Fibroblast of lung (primary cell): ENCODE results near the gene ADGRG3.

Source experiments
- EZH2 ChIP-seq: IDR thresholded peaks from 2 replicates; pipeline ENCODE4 v1.5.1; 2012; ENCODE audit warnings: low read length, control low read depth, mild to moderate bottlenecking; ENCODE audit errors: missing control alignments
- TF ChIP-seq, protein P1 (sequence below), 2 donors: IDR thresholded peaks in 1 of 2; conservative IDR thresholded peaks in 1 of 2; 1 replicate in 1 of 2; 2 replicates in 1 of 2; pipeline ENCODE4 v1.5.1; 2011 to 2012; ENCODE audit warnings: low read length in 2 of 2, control low read depth in 1 of 2, inconsistent platforms in 1 of 2, low read depth in 1 of 2, mild to moderate bottlenecking in 1 of 2

DNA sequence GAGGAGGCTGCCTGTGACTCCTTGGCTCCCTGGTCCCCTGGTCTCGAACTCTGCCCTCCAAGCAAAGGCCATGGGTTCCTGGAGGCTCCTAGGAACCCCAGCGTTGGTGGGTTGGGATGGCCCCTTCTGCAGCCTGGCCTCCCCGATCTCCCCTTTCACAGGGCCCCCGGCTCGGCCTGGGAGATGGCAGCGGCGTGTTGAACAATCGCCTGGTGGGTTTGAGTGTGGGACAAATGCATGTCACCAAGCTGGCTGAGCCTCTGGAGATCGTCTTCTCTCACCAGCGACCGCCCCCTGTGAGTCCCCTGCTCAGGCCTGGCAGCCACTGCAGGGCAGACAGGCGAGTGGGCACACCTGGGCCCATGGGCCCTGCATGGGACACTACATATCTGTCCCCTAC is 10.9 kb downstream of the ADGRG3 start:
- no peak for TF ChIP-seq EZH2
- TF ChIP-seq, protein P1, sequence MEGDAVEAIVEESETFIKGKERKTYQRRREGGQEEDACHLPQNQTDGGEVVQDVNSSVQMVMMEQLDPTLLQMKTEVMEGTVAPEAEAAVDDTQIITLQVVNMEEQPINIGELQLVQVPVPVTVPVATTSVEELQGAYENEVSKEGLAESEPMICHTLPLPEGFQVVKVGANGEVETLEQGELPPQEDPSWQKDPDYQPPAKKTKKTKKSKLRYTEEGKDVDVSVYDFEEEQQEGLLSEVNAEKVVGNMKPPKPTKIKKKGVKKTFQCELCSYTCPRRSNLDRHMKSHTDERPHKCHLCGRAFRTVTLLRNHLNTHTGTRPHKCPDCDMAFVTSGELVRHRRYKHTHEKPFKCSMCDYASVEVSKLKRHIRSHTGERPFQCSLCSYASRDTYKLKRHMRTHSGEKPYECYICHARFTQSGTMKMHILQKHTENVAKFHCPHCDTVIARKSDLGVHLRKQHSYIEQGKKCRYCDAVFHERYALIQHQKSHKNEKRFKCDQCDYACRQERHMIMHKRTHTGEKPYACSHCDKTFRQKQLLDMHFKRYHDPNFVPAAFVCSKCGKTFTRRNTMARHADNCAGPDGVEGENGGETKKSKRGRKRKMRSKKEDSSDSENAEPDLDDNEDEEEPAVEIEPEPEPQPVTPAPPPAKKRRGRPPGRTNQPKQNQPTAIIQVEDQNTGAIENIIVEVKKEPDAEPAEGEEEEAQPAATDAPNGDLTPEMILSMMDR (conservative IDR thresholded peaks at IDR 0.05 in 1 of 2, IDR thresholded peaks at IDR 0.05 in 1 of 2; ENCODE audit: low read depth in 1 of 2, low read length in 2 of 2), result no peak
